Measurements from ENCODE around the gene TAF8. TPM values are rescaled to one million over a fixed set of nuclear protein-coding genes. Genes with fewer than 3 reads are reported as not detected.
A peak's percentile ranks its signal among the peaks of the same experiment; 100 is the strongest.

The TAF8 gene
- total and polyA plus RNA-seq, 11 donors = 18.5 to 38.7 (median 27.9) TPM

DNA sequence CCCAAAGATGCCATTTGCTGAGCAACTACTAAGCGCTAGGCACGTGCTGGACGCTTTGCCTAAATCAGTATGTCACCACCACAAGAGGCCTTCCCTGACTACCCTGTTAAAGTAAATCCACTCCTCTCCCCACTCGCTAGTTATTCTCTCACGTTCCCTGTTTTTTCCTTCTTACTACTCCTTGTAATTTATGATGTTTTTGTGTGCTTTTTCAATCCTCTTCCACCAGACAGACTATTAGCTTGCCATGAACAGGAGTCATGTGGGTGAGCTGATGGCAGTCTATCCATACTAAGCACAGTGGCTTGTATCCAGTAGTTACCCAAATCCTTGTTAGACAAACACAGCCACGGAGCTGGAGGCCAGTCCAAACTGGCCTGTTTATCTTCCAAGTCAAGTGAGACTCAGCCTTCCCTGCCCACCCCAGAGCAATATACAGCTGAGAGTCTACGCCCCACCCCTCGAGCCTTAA is 50.9 kb downstream of the TAF8 start:
- H3K4me1 ChIP-seq = peaks cover 0 to 39% (median 13%) of the 10 kb centered on the region in 12 donors
- ATAC-seq = peak; percentile 9 to 59 (median 33)
- no peaks in the 10 kb centered on the region for H3K9me3 ChIP-seq
- peaks cover 0 to 13% (median 0%) of the 10 kb centered on the region in 9 donors for H3K27me3 ChIP-seq
- no peaks in the 10 kb centered on the region for H3K36me3 ChIP-seq
- 73 to 81% (median 79%) methylated on average over 8 of the region's 8 CpGs for WGBS, 4 donors
- no peak for TF ChIP-seq POLR2A (IDR thresholded peaks at IDR 0.05)
- H3K27ac ChIP-seq = peak overlapping the region in 6 of 12 donors; percentile 32 to 52 (median 43)
- DNase-seq = no peak
- intact Hi-C loops (cut with DNase I) = no loop called here
- H3K4me3 ChIP-seq = no peak overlapping the region

DNA sequence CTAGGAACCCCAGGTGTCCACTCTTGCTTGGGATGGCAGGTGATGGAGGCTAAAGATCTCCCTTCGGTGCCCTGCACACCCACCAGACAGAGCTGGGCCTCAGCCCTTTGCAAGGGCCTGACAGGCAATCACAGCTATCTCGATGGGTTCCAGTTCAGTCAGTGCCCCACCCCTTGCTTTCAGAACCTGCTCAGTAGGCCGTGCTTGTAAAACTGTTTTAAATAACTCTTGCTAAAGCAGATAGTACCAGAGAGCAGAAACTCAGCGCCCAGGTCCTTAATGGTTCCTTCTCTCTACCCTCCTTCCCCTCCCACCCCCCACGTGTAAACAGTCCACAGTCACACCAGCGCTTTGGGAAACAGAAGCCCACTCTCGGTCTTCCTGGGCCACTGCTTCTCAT is 52.9 kb downstream of the TAF8 start:
- ATAC-seq = no peak
- peaks cover 0 to 13% (median 0%) of the 10 kb centered on the region in 9 donors for H3K27me3 ChIP-seq
- intact Hi-C loops (cut with DNase I) = no loop called here
- no peak for TF ChIP-seq CTCF (IDR thresholded peaks at IDR 0.05)
- no peak for TF ChIP-seq POLR2A (IDR thresholded peaks at IDR 0.05)
- H3K27ac ChIP-seq = peak overlapping the region in 4 of 12 donors; percentile 23 to 64 (median 42)
- H3K4me3 ChIP-seq = no peak overlapping the region
- no peaks in the 10 kb centered on the region for H3K36me3 ChIP-seq
- H3K9me3 ChIP-seq = no peaks in the 10 kb centered on the region
- peaks cover 0 to 39% (median 13%) of the 10 kb centered on the region in 12 donors for H3K4me1 ChIP-seq
- DNase-seq = no peak
- WGBS, 4 donors = 74 to 83% (median 78%) methylated on average over 7 of the region's 7 CpGs

GRCh38 chr6:42103753-42104094 is 53.4 kb downstream of the TAF8 start:
- 85 to 91% (median 86%) methylated on average over 12 of the region's 12 CpGs for WGBS, 4 donors
- TF ChIP-seq CTCF (IDR thresholded peaks at IDR 0.05) (no peak), POLR2A (IDR thresholded peaks at IDR 0.05) (no peak)
- Histone ChIP-seq H3K4me3 (peak overlapping the region in 8 of 12 donors; percentile 47 to 64 (median 54)), H3K4me1 (peaks cover 0 to 39% (median 13%) of the 10 kb centered on the region in 12 donors), H3K27me3 (peaks cover 0 to 13% (median 0%) of the 10 kb centered on the region in 9 donors), H3K27ac (peak overlapping the region in 7 of 12 donors; percentile 2 to 64 (median 36)), H3K9me3 (no peaks in the 10 kb centered on the region), H3K36me3 (no peaks in the 10 kb centered on the region)
- DNase-seq (no peak), ATAC-seq (peak in 1 of 4 donors; percentile 9)
- intact Hi-C loops (cut with DNase I) = loop anchor here in 1 of 10 donors (2.0 kb wide), 1 partner anchor 29 kb away; no protein-coding TSS in a partner anchor

DNA sequence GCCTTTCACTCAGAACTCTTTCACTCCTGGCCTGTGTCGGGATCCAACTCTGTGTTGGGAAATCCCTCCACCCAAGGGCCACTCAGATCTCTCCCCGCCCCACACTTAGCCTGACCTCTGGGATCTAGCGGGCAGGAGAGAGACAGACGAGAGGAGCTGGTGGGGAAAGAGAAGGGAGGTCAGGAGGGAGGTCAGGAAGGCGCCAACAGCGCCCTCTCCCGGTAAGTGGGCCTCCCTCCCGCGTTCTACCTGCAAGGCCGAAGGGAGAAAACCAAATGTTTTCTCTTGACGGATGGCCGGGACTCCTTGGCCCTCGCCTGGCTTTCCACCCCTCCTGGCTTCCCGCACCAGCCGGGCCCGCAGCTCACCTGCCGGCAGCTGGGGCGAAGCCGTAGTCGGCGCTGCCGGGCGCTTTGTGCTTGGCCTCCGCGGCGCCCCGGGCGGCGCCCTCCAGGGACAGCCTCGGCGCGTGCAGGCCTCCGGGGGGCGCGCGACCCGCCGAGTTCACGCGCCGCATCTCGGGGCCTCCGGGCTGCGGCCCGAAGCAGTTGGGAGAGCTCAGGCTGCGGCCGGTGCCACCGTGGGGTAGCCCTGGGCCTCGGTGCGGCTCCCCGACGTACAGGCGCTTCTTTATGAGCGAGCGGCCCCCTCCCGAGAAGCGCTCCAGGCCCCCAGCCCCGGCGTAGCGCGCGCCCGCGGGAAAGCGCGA is 53.9 kb downstream of the TAF8 start:
- Histone ChIP-seq H3K4me1 (peaks cover 0 to 37% (median 12%) of the 10 kb centered on the region in 12 donors), H3K27me3 (peaks cover 0 to 13% (median 0%) of the 10 kb centered on the region in 9 donors), H3K27ac (peak overlapping the region in 8 of 12 donors; percentile 2 to 64 (median 32)), H3K36me3 (no peaks in the 10 kb centered on the region), H3K9me3 (no peaks in the 10 kb centered on the region), H3K4me3 (peak overlapping the region; percentile 17 to 64 (median 50))
- DNase-seq = peak; percentile 55 to 84 (median 80)
- peak; percentile 63 to 89 (median 78) for TF ChIP-seq CTCF (IDR thresholded peaks at IDR 0.05)
- peak in 1 of 2 donors; percentile 15 for TF ChIP-seq POLR2A (IDR thresholded peaks at IDR 0.05)
- 5 to 11% (median 8%) methylated on average over 46 to 66 of the region's 66 CpGs for WGBS, 4 donors
- peak; percentile 43 to 86 (median 78) for ATAC-seq
- intact Hi-C loops (cut with DNase I) = loop anchor here in 1 of 10 donors (2.0 kb wide), 1 partner anchor 29 kb away; no protein-coding TSS in a partner anchor
